ENCODE data around the gene DRAM1. TPM values are rescaled to one million over a fixed set of nuclear protein-coding genes. Genes with fewer than 3 reads are reported as not detected.

The DRAM1 gene
- total RNA-seq, 1 experiment from 2014 or later: 6.9 TPM

DNA sequence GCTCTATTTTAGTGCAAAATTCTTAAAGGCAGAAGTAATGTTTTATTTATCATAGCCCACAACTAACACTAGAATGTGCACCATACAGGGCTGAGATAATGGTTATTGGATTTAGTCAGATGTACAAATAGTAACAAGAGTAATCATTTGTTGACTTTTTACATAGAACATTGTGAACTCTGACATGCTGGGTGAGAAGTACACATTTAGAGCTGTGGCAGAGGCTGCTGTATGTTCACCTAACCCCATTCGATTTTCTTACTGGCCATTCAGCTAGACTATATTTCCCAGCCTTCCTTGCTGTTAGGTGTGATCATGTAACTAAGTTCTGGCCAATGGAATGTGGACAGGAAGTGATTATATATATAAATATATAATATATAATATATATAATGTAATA is 89.1 kb downstream of the DRAM1 start:
- no peak for ATAC-seq
- H3K27me3 Mint-ChIP-seq (ENCODE audit: low read depth): no peaks in the 10 kb centered on the region
- H3K27ac Mint-ChIP-seq: no peak overlapping the region
- no peak overlapping the region for H3K4me3 Mint-ChIP-seq
- ChIA-PET CTCF (no interaction called here), POLR2A (no interaction called here)
- H3K36me3 Mint-ChIP-seq: no peaks in the 10 kb centered on the region
- TF ChIP-seq ZNF232 (CRISPR knock-in tag; IDR thresholded peaks at IDR 0.05) (no peak), PREB (CRISPR knock-in tag; IDR thresholded peaks at IDR 0.05; ENCODE audit: borderline replicate concordance) (no peak), NFATC4 (CRISPR knock-in tag; IDR thresholded peaks at IDR 0.05) (no peak), MXD4 (CRISPR knock-in tag; IDR thresholded peaks at IDR 0.05; ENCODE audit: borderline replicate concordance) (no peak)
- TF ChIP-seq, protein P1, sequence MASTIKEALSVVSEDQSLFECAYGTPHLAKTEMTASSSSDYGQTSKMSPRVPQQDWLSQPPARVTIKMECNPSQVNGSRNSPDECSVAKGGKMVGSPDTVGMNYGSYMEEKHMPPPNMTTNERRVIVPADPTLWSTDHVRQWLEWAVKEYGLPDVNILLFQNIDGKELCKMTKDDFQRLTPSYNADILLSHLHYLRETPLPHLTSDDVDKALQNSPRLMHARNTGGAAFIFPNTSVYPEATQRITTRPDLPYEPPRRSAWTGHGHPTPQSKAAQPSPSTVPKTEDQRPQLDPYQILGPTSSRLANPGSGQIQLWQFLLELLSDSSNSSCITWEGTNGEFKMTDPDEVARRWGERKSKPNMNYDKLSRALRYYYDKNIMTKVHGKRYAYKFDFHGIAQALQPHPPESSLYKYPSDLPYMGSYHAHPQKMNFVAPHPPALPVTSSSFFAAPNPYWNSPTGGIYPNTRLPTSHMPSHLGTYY (CRISPR knock-in tag; IDR thresholded peaks at IDR 0.05): no peak
- DNase-seq (ENCODE audit: low spot score): no peak
- H3K4me1 Mint-ChIP-seq: no peaks in the 10 kb centered on the region
- no peaks in the 10 kb centered on the region for H3K9me3 Mint-ChIP-seq

DNA sequence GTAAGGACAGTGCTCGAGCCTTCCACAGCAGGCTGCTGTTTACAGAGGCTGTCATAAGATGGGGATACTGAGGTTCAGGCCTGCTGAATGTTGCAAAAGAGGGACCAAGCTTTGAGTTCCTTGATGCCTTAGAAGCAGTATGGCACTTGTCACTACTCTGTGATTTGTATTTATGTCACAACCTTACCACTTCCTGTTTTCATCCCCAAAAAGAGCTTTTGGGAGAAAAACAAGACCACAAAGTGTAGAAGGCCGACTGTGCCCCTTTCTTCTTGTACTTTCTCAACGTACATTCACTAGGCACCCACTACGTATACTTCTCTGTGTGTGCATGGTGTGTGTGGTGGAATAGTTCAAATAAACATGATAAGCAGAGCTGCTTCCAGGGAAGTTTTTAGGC is 90.1 kb downstream of the DRAM1 start:
- no peaks in the 10 kb centered on the region for H3K27me3 Mint-ChIP-seq (ENCODE audit: low read depth)
- no peaks in the 10 kb centered on the region for H3K36me3 Mint-ChIP-seq
- TF ChIP-seq NFYB (CRISPR knock-in tag; conservative IDR thresholded peaks at IDR 0.05; ENCODE audit: low read depth): no peak
- TF ChIP-seq GRHL2 (CRISPR knock-in tag; IDR thresholded peaks at IDR 0.05; ENCODE audit: insufficient replicate concordance, severe bottlenecking): no peak
- no peak for TF ChIP-seq OVOL2 (CRISPR knock-in tag; IDR thresholded peaks at IDR 0.05; ENCODE audit: borderline replicate concordance)
- no peak for TF ChIP-seq ZNF138 (CRISPR knock-in tag; conservative IDR thresholded peaks at IDR 0.05)
- no peak for TF ChIP-seq ZNF423 (CRISPR knock-in tag; IDR thresholded peaks at IDR 0.05)
- H3K4me1 Mint-ChIP-seq: no peaks in the 10 kb centered on the region
- ChIA-PET CTCF (no interaction called here), POLR2A (no interaction called here)
- ATAC-seq (no peak), DNase-seq (ENCODE audit: low spot score) (no peak)
- H3K4me3 Mint-ChIP-seq: no peak overlapping the region
- H3K27ac Mint-ChIP-seq: no peak overlapping the region
- no peaks in the 10 kb centered on the region for H3K9me3 Mint-ChIP-seq

DNA sequence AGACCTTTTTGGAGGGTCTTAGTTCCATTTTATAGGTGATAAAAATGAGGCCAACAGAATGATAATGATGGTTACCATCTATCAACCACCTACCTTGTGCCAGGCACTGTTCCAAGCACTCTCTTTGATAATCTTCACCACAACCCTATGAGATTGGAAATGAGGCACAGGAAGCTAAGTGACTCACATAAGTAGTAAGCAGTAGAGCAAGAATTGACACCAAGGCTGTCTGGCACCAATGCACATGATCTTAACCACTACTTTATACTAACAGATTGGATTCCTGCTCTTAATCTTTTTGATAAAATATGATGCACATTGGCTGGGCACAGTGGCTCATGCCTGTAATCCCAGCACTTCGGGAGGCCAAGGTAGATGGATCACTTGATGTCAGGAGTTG is 91.4 kb downstream of the DRAM1 start:
- no peak for DNase-seq (ENCODE audit: low spot score)
- no peak overlapping the region for H3K27ac Mint-ChIP-seq
- H3K4me1 Mint-ChIP-seq: no peaks in the 10 kb centered on the region
- no peaks in the 10 kb centered on the region for H3K9me3 Mint-ChIP-seq
- no peaks in the 10 kb centered on the region for H3K27me3 Mint-ChIP-seq (ENCODE audit: low read depth)
- H3K4me3 Mint-ChIP-seq: no peak overlapping the region
- TF ChIP-seq, protein P2, sequence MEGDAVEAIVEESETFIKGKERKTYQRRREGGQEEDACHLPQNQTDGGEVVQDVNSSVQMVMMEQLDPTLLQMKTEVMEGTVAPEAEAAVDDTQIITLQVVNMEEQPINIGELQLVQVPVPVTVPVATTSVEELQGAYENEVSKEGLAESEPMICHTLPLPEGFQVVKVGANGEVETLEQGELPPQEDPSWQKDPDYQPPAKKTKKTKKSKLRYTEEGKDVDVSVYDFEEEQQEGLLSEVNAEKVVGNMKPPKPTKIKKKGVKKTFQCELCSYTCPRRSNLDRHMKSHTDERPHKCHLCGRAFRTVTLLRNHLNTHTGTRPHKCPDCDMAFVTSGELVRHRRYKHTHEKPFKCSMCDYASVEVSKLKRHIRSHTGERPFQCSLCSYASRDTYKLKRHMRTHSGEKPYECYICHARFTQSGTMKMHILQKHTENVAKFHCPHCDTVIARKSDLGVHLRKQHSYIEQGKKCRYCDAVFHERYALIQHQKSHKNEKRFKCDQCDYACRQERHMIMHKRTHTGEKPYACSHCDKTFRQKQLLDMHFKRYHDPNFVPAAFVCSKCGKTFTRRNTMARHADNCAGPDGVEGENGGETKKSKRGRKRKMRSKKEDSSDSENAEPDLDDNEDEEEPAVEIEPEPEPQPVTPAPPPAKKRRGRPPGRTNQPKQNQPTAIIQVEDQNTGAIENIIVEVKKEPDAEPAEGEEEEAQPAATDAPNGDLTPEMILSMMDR (IDR thresholded peaks at IDR 0.05): no peak
- TF ChIP-seq GTF2I (CRISPR knock-in tag; conservative IDR thresholded peaks at IDR 0.05): no peak
- no peak for TF ChIP-seq ZNF219 (CRISPR knock-in tag; IDR thresholded peaks at IDR 0.05; ENCODE audit: borderline replicate concordance)
- no peak for TF ChIP-seq ZNF121 (CRISPR knock-in tag; IDR thresholded peaks at IDR 0.05)
- TF ChIP-seq, protein P3, sequence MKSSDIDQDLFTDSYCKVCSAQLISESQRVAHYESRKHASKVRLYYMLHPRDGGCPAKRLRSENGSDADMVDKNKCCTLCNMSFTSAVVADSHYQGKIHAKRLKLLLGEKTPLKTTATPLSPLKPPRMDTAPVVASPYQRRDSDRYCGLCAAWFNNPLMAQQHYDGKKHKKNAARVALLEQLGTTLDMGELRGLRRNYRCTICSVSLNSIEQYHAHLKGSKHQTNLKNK (CRISPR knock-in tag; IDR thresholded peaks at IDR 0.05): no peak
- no peak for ATAC-seq
- POLR2A ChIA-PET: no interaction called here
- H3K36me3 Mint-ChIP-seq: no peaks in the 10 kb centered on the region
- CTCF ChIA-PET: no interaction called here

Other genes with a start within 250 kb of the DRAM1 start
- 17.6 to 19.8 TPM (median 19.1 TPM) in 3 replicates for gene CHPT1, start 179.9 kb upstream of the DRAM1 start, total RNA-seq (2021)
- gene SYCP3, start 138.1 kb upstream of the DRAM1 start, total RNA-seq (2021): 0.15 TPM in 1 of 3 replicates, not detected in the others
- gene GNPTAB, start 46.6 kb upstream of the DRAM1 start, total RNA-seq (2021): 22.5 to 25.4 TPM (median 24.4 TPM) in 3 replicates
- 6.0 to 9.9 TPM (median 9.6 TPM) in 3 replicates for gene WASHC3, start 184.4 kb downstream of the DRAM1 start, total RNA-seq (2021)
- 58.4 to 60.0 TPM (median 58.8 TPM) in 3 replicates for gene NUP37, start 242.5 kb downstream of the DRAM1 start, total RNA-seq (2021)
- 18.9 to 20.5 TPM (median 19.2 TPM) in 3 replicates for gene PARPBP, start 242.6 kb downstream of the DRAM1 start, total RNA-seq (2021)

Measured in WTC11 (cell line).